Naive B cell (primary cell): Measurements from ENCODE around the gene RNF224. TPM values are rescaled to one million over a fixed set of nuclear protein-coding genes. Genes with fewer than 3 reads are reported as not detected.

Experiments
- ATAC-seq, 2 donors: fragments of 150-1000 bp; cut with Tn5 transposase; 2 replicates each; pipeline ENCODE4 v1.10.0; 2021; ENCODE audit warnings: low read depth in 2 of 2, mild to moderate bottlenecking in 2 of 2, moderate library complexity in 2 of 2
- DNase-seq: peaks from one replicate; pipeline ENCODE4 v3.0.0; 2022
- H3K27ac Mint-ChIP-seq, 6 donors: one replicate each; pipeline ENCODE4 v1.8.0; 2020 to 2022; ENCODE audit warnings: mild to moderate bottlenecking in 6 of 6, mixed read lengths in 6 of 6, moderate library complexity in 5 of 6, inconsistent platforms in 2 of 6
- H3K27me3 Mint-ChIP-seq, 3 donors: one replicate each; pipeline ENCODE4 v1.8.0; 2021 to 2022; ENCODE audit warnings: mixed read lengths in 3 of 3, mild to moderate bottlenecking in 1 of 3
- H3K36me3 Mint-ChIP-seq, 2 donors: one replicate each; pipeline ENCODE4 v1.8.0; 2020 to 2022; ENCODE audit warnings: mixed read lengths in 2 of 2, inconsistent platforms in 1 of 2, mild to moderate bottlenecking in 1 of 2
- H3K4me1 Mint-ChIP-seq, 3 donors: one replicate each; pipeline ENCODE4 v1.8.0; 2020 to 2022; ENCODE audit warnings: mixed read lengths in 3 of 3, inconsistent platforms in 1 of 3, mild to moderate bottlenecking in 1 of 3, moderate library complexity in 1 of 3
- H3K4me3 Mint-ChIP-seq, 8 donors: one replicate each; pipeline ENCODE4 v1.8.0; 2020 to 2022; ENCODE audit warnings: mild to moderate bottlenecking in 8 of 8, mixed read lengths in 8 of 8, moderate library complexity in 8 of 8, inconsistent platforms in 2 of 8
- H3K9me3 Mint-ChIP-seq, 7 donors: one replicate each; pipeline ENCODE4 v1.8.0; 2020 to 2022; ENCODE audit warnings: mixed read lengths in 7 of 7, mild to moderate bottlenecking in 5 of 7, inconsistent platforms in 2 of 7, moderate library complexity in 1 of 7
- polyA plus RNA-seq, 6 donors: library from polyadenylated mRNA; unstranded; fragments of 300-500 nt; fragmentation: Illumina TruSeq; gene quantifications; one replicate each; pipeline ENCODE4 v1.2.3, GENCODE V29; 2021; ENCODE audit warnings: low read depth in 6 of 6

RNF224 gene
- polyA plus RNA-seq, 6 donors from 2014 or later = not detected

DNA sequence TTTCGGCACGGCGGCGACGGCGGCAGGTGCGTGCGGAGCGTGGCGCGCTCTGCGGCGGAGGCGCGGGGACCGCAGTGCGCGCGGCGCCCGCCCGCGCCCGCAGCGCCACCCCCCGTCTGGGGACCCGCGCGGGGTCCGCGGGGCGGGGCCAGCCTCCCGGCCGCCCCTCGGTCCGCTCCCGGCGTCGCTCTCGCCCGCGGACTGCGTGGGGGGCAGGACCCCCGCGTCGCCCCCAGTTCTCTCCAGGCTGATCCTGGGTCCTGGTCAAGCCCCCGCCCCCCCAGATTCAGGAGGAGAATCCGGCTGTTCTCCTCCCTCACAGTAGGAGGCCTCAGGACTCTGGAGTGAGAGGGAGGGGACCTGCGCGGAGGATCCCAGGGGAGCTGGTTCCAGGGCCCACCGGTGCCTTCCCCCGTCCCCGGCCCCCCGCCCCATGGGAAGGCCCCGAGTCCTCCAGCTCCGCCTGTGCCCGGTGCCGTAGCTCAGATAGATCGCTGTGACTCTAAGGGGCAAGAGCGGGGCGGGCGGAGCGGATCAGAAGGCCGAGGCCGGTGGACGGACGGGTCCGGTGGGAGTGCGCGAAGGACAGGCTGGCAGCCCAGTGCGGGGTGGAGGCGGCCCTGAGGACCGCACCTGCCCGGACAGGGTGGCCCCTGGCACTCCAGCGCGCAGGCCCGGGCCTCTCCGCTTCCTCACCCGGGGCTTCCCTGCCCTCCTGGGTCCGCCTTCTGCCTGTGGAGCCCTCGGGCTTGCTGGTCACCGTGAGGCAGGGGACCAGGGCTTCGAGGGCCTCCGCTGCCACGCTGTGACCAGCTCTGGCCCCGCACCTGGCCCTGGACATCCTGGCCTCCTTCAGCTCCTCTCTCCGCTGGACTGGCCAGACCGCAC, 4.9 kb upstream of the RNF224 start, which contains the start of gene RNF208:
TSS of gene RNF208 (minus strand) at position 51 of the 888 bp plus-strand sequence. CDS start 1,028 bp downstream, outside the sequence.
- ATAC-seq = no peak
- no peaks in the 10 kb centered on the region for H3K9me3 Mint-ChIP-seq
- H3K36me3 Mint-ChIP-seq = no peaks in the 10 kb centered on the region
- peak within 1 kb of the TSS in 5 of 6 donors; percentile 66 to 97 (median 75) for H3K27ac Mint-ChIP-seq
- peak within 1 kb of the TSS; percentile 75 to 92 (median 80) for H3K4me3 Mint-ChIP-seq
- no peak for DNase-seq
- H3K4me1 Mint-ChIP-seq = peaks cover 4 to 8% (median 7%) of the 10 kb centered on the region in 3 donors
- peaks cover 0 to 2% (median 2%) of the 10 kb centered on the region in 3 donors for H3K27me3 Mint-ChIP-seq

DNA sequence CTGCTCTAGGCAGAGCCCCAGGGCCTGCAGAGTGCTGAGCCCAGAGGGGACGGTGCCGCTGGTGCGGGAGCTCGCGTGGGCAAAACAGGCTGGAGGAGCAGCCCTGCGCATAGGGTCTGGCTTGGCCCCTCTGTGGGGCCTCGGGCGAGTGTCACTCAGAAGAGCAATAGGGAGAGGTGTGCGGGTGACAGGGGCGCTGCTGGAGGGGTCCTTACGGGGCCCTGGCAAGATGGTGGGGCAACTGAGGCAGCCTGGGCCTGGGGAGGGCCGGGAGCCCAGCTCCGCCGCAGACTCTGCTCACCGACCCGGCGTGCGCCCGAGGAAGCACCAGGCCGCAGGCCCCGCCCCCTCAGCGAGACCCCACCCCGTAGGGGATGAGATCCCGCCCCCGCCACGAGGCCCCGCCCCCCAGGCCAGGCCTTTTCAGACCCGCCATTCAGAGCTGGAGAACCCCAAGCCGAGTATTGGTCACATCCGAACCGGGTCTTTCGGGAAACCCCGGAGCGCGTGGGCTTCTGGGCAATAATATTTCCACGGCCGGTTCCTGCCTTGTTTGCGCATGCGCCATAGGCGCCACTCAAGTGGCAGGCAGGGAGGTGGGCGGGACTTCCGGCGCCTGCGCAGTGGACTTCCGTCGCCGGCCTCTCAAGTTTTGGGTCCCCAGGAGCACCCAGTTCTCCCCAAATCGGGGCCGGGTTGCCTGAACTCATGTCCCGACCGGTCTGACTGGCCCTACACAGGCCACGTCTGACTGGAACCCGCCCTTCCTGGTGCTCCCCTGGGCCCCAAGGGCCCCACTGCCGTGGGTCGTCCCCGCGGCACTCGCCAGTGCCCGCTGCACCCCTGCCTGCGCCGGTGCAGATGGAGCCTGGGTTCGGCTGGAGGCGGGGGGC, 4.0 kb upstream of the RNF224 start:
- DNase-seq (peak; percentile 98), ATAC-seq (peak; percentile 88 to 89)
- peaks cover 6 to 12% (median 11%) of the 10 kb centered on the region in 3 donors for H3K4me1 Mint-ChIP-seq
- peaks cover 0 to 2% (median 0%) of the 10 kb centered on the region in 7 donors for H3K9me3 Mint-ChIP-seq
- peaks cover 0 to 8% (median 6%) of the 10 kb centered on the region in 3 donors for H3K27me3 Mint-ChIP-seq
- H3K27ac Mint-ChIP-seq = peak overlapping the region; percentile 66 to 97 (median 77)
- peak overlapping the region; percentile 75 to 92 (median 80) for H3K4me3 Mint-ChIP-seq
- no peaks in the 10 kb centered on the region for H3K36me3 Mint-ChIP-seq

DNA sequence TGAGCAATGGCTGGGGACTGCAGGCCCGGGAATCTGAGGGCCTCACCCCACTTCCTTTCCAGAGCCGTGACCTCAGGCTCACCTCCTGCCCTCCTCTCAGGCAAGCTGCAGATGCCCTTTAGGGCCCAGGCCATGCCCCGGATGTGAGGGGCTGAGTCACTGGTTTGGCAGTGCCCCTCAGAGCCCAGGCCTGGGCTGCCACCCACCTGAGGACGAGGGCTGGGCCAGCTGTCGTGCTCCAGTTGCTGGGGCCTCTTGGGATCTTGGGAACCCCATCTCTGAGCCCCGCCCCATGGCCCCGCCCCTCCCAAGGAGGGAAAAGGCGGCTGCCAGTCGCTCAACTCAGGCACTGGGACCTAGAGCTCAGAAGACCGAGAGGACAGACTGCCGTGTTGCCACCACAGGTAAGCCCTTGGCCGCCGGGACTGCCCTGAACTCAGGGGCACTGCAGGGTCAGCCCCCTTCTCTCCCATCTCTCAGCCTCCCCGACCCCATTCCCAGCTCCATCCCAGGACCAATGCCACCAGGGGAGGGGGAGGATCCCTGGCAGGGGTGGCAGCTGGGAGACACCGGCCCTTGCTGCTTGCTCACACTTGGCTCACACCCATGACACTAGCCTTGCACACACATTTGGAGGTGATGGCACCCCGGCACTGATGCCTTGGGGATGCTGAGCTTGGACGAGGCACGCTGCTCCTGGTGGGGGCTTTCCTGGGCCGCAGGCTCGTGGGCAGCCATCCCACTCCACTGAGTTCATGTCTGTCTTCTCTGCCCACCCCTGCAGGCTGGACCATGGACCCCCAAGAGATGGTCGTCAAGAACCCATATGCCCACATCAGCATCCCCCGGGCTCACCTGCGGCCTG, 2.2 kb upstream of the RNF224 start, which contains the start of gene CYSRT1:
TSS of gene CYSRT1 (plus strand) at position 345 of the 865 bp plus-strand sequence. CDS start at position 793, 448 bp downstream.
- Mint-ChIP-seq H3K36me3 (no peaks in the 10 kb centered on the region), H3K9me3 (peaks cover 0 to 2% (median 0%) of the 10 kb centered on the region in 7 donors), H3K4me3 (peak within 1 kb of the TSS; percentile 75 to 92 (median 80)), H3K27ac (peak within 1 kb of the TSS in 3 of 6 donors; percentile 79 to 97 (median 80)), H3K27me3 (peaks cover 0 to 15% (median 8%) of the 10 kb centered on the region in 3 donors), H3K4me1 (peaks cover 6 to 12% (median 11%) of the 10 kb centered on the region in 3 donors)
- ATAC-seq (no peak), DNase-seq (no peak)

DNA sequence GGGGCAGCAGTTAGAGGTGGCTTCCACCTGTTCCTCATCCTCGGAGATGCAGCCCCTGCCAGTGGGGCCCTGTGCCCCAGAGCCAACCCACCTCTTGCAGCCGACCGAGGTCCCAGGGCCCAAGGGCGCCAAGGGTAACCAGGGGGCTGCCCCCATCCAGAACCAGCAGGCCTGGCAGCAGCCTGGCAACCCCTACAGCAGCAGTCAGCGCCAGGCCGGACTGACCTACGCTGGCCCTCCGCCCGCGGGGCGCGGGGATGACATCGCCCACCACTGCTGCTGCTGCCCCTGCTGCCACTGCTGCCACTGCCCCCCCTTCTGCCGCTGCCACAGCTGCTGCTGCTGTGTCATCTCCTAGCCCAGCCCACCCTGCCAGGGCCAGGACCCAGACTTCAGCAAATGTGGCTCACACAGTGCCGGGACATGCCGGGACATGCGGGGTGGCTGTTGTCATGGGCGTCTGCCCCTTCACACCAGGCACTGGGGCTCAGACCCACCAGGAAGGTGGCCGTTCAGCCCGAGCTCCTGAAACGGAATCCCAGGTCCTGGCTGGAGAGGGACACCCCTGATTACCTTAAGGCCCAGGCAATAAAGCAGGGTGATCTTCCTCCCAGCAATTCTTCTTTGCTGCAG, 1.5 kb upstream of the RNF224 start:
- ATAC-seq = no peak
- Mint-ChIP-seq H3K27me3 (peaks cover 0 to 15% (median 8%) of the 10 kb centered on the region in 3 donors), H3K36me3 (no peaks in the 10 kb centered on the region), H3K27ac (peak overlapping the region in 2 of 6 donors; percentile 67 to 79), H3K4me1 (peaks cover 6 to 12% (median 11%) of the 10 kb centered on the region in 3 donors), H3K9me3 (peaks cover 0 to 2% (median 0%) of the 10 kb centered on the region in 7 donors), H3K4me3 (no peak overlapping the region)
- DNase-seq = no peak

DNA sequence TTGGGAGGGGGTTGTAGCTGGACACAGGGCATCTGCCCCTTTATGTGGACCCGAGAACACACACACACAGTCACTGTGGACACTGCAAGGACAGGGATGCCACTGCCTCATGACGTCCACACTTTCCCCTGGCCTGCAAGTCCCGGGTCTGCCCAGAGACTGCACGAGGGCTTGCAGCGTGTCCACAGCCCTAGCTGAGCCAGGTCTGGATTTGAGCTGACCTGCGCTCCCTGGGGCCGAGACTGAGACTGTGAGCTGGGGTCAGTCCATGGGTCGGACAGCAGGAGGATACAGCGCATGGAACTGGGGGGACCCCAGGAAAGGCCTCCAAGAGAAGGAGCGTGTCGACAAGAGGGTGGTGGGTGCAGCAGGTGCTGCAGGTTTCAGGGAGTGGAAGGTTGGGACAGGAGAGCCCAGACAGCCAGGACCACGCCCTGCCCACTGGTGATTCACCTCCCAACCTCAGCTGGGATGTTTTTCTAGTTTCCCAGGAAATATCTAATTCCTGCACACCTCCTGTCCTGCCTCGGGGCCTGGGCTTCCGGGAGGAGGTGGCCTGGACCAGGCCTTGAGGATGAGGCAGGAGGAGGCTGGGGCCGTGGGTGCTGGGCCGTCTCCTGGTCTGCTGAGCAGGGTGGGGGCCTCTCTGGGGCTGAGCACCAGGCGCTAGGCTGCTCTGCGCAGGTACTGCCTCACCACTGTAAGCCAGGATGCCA, 806 bp upstream of the RNF224 start:
- Mint-ChIP-seq H3K27ac (peak overlapping the region in 3 of 6 donors; percentile 42 to 79 (median 67)), H3K36me3 (no peaks in the 10 kb centered on the region), H3K4me1 (peaks cover 6 to 12% (median 11%) of the 10 kb centered on the region in 3 donors), H3K27me3 (peaks cover 0 to 15% (median 8%) of the 10 kb centered on the region in 3 donors), H3K9me3 (peaks cover 0 to 2% (median 0%) of the 10 kb centered on the region in 7 donors), H3K4me3 (no peak overlapping the region)
- DNase-seq = no peak
- ATAC-seq = no peak

DNA sequence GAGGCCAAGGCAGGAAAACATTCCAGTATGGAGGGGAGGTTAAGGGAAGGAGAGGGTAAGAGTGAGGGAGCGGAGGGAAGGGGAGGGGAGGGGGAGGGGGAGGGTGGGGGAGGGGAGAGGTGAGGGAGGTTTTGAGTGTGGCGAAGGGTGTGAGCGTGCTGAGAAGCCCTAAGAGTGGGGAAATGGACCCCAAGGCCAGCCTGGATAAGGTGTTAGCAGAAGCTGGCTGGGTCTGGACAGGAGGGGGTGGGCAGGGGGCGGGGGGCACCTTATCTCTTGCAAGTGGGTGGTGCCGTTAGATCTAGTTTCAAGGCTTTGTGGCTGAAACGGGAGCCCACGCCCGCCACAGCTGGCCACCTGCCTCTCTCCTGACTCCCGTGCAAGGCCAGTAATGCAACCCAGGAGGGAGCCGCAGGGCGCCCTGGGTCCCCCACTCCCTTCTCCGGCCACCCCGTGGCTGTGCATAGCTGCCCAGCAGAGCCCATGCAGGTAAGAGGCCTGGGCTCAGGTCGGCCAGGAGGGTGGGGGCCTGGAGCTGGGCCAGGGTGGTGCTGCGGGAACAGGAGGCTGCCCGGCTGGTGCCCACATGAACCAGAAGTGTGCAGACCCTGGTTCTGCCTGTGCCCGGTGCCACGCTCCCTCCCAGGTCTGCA, 677 bp downstream of the RNF224 start:
- peaks cover 6 to 9% (median 7%) of the 10 kb centered on the region in 3 donors for H3K4me1 Mint-ChIP-seq
- no peaks in the 10 kb centered on the region for H3K36me3 Mint-ChIP-seq
- DNase-seq = no peak
- peak overlapping the region in 4 of 6 donors; percentile 60 to 97 (median 78) for H3K27ac Mint-ChIP-seq
- peak overlapping the region in 1 of 8 donors; percentile 12 for H3K4me3 Mint-ChIP-seq
- peaks cover 0 to 15% (median 8%) of the 10 kb centered on the region in 3 donors for H3K27me3 Mint-ChIP-seq
- no peak for ATAC-seq
- peaks cover 0 to 2% (median 0%) of the 10 kb centered on the region in 7 donors for H3K9me3 Mint-ChIP-seq

DNA sequence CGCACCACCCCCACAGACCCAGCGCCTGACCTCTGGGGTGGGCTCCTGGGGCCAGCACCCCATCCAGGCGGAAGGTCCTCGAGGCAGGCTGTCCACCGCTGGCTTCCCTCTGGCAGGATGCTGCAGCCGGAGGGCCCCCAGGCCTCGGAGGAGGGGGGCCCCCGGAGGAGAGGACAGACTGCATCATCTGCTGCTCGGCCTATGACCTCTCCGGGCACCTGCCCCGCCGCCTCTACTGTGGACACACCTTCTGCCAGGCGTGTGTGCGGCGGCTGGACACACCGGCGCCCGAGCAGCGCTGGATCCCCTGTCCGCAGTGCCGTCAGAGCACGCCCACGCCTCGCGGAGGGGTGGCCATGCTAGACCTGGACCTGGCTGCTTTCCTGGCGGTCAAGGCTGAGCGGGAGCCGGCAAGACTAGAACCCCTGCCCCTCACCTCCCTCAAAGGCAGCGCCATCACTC, 1.2 kb downstream of the RNF224 start:
- H3K27ac Mint-ChIP-seq = no peak overlapping the region
- peaks cover 5 to 7% (median 6%) of the 10 kb centered on the region in 3 donors for H3K4me1 Mint-ChIP-seq
- H3K36me3 Mint-ChIP-seq = no peaks in the 10 kb centered on the region
- no peak for ATAC-seq
- peaks cover 0 to 2% (median 0%) of the 10 kb centered on the region in 7 donors for H3K9me3 Mint-ChIP-seq
- no peak for DNase-seq
- no peak overlapping the region for H3K4me3 Mint-ChIP-seq
- peaks cover 0 to 15% (median 8%) of the 10 kb centered on the region in 3 donors for H3K27me3 Mint-ChIP-seq

DNA sequence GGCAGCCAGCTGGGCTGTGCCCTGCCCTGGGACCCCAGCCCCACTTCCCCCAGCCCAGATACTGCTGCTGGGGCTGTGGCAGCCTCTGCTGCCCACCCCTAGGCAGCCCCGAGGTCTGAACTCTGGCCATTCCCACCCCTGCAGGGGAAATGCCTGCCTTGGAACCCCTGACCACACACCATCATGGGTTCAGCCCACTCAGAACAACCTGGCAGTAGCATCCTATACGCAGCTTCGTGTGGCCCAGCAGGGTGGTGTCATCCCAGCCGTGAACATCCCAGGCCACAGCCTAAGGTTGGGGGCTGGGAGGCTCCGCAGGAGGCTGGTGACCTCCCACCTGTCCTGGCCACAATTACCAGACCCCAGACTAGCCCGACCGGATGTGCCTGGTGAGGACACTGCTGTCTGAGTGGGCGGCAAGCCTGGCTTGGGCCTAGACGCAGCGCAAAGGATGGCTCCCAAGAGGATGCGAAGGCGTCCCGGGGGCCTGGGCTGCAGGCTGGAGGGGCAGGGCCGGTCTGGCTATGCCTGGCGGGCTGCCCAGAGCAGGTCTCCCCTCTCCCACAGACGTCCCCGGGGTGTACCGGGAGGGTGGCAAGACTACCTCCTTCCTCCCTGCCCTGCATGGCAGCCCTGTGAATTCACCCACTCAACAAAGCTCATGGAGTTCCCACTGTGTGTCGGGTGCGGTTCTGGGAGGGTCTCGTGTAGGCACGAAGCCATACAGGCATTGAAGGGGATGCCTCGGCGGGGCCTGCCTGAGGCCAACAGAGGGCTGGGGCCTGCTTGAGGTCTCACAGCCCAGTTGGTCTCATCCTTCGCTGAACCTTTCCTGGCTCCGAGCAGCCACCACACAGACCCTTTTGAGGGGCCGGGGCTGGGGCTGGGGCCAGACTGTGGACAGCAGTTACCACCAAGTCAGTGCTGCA, 1.9 kb downstream of the RNF224 start:
- no peak for ATAC-seq
- Mint-ChIP-seq H3K4me1 (peaks cover 3 to 7% (median 5%) of the 10 kb centered on the region in 3 donors), H3K4me3 (no peak overlapping the region), H3K36me3 (no peaks in the 10 kb centered on the region), H3K27me3 (peaks cover 0 to 15% (median 8%) of the 10 kb centered on the region in 3 donors), H3K9me3 (peaks cover 0 to 2% (median 0%) of the 10 kb centered on the region in 7 donors), H3K27ac (no peak overlapping the region)
- no peak for DNase-seq

DNA sequence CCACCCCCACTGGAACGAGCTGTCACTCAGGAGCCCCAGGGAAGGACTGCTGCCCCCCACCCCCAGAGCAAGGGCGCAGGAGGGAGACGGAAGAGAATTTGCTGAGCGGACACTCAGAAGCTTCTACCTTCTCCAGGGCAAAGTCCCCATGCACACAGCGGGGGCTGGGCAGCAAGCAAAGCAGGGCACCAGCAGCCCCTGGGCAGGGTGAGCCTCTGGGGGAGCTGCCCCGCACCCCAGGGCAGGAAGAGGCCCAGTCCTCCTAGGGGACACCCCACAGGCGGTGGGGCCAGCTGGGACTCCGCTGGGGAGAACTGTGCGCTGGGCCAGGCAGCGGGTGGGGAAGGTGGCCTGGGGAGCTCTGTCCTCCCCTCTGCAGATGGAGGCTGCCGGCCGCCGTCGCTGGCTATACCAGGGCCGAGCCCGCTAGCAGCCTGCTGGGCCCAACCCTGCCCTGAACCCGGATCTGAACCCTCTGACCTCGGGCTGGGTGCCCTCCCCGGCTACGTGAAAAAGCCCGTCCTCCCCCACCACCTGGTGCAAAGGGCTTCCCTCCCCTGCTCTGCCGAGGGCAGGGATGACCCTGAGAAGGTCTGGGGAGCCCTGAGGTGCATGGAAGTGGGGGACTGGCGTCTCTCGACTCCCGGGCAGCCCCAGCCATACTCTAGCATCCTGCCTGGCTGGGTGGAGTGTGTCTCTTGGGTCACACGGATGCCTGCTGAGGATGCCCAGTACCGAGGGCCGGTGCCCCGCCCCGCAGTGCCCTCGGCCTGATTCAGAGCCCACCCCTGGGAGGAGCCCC, 2.8 kb downstream of the RNF224 start:
- Mint-ChIP-seq H3K4me3 (no peak overlapping the region), H3K27ac (no peak overlapping the region), H3K27me3 (peaks cover 0 to 21% (median 8%) of the 10 kb centered on the region in 3 donors)

More for the DNA sequence above, 2.8 kb downstream of the RNF224 start:
- no peak for DNase-seq
- Mint-ChIP-seq H3K9me3 (peaks cover 0 to 2% (median 0%) of the 10 kb centered on the region in 7 donors), H3K36me3 (no peaks in the 10 kb centered on the region), H3K4me1 (peaks cover 10 to 14% (median 10%) of the 10 kb centered on the region in 3 donors)
- no peak for ATAC-seq
